NCI-H2081 (cell line): Measurements from ENCODE around the gene NELL1.

Experiments
- DNase-seq, 2 experiments: peaks; one replicate each; lab custom pipeline; 2025; lab: John Stamatoyannopoulos, UW

NELL1 gene

DNA sequence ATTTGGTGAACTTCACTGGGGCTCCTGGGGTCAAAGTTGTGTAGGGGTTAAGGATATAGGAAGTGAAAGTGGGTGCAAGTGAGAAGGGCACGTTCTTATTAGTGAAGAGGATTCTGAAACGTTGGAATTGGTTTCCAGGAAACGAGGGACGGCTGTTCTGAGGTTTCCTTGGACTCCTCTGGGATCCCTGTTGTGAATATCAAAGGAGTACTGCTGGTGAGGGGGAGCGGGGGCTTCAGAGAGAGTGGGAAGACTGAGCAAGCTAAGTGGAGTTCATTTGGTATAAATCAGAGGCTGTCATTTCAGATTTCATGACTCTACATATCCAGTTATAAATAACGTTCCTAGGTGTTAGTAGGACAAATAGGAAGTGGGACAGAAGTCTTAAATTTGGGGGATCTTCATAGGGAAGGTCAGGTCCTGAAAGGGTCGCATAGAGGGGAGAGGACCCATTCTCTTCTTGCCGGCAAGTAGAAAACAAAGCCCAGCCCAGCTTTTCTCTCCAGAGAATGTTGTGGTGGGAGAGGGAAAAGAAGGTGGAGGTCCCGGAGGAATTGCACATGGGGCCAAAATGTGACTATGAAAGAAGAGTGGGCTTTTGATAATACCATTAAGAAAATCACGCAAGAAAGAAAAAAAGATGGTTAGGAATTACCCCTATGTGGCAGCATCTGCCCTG is 1.1 kb upstream of the NELL1 start:
- DNase-seq = no peak

DNA sequence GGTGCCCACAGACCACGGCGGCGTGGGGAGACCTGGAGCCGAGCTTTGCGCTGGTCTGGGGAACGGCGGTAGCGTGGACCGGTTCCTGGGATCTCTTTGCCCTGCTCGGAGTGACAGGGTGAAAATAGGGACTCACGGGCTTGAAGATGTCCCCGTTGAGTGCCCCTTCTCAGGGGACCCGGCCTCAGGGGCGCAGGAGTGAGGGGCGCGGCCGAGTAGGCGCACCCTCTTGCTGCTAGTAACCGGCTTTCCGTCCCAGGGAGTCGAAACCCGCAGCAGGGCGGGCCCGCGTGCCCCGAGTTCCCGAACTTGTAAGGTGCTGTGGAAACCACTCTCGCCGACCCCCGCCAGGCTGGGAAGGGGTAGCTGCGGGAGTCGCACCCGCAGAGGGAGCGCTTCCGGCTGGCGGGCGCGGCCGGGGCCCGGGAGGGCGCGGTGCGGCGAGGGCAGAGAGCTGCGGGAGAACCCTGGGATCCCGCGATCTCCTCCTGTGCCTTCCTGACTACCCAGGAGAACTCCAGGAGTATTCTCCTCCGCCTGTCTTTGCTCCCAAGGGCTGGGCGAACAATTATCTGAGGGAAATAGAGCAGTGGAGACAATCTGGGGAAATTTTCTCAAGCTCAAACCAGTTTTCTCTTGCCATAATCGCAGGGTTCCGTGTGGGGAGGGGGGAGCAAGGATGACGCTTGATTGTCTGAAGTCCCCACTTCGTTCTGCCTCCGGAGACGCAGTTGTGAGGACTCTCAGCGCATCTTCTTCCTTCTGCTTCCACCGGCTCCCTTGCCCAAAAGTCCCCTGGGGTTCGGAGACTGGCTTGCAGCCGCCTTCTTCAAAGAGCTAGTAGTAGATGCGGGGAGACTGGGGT is 666 bp downstream of the NELL1 start:
- no peak for DNase-seq

DNA sequence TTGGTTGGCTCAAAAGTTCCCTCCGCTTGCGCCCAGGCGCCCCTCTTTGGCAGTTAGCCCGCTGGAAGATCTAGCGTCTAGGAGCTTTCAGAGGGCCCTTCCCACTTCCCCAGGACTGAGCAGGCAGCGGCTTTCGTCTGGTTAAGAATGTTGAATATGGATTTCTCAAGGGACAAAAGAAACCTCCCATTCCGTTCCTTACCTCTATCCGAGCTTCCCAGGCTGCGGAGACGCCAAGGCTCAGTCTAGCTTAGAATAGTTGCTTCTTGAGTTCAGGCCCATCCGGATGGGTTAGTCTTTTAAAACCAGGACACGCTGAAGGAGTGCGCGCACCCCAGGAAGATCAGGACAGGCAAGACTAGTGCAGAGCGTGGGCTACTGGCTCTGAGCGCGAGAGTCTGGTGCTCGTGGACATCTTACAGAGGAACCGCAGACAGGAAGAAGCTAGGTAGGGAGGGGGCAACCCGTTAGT is 1.6 kb downstream of the NELL1 start:
- no peak for DNase-seq

DNA sequence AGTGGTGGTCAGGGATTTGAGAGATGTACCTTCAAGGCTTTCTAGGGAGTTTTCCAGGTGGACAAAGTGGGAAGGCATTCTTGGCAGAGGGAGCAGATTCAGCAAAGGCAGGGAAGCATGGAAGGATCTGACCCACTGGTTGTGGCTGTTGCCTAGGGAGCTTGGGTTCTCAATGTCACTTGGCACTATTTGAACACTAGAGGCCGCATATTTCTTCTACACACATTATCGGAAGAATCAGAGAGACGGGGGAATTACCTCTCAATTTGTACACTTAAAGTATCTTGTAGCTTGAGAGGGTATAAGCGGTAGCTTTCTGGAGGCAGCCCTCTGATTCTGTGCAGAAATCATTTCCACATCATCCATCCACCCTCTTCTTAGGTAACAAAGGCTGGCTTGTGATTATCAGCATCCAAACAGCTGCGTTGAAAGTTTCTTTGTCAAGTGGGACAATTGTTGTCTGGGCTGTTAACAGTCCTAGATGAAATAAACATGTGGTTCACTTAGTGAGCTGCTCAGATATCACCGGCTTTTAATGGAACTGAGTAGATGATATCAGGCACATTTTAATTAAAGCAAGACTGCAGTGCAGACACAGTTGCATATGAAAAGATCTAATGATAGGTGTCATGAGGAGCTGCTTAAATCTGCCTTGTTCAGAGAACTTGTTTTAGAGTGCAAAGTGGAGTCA is 2.6 kb downstream of the NELL1 start:
- peak; percentile 40 to 79 for DNase-seq

DNA sequence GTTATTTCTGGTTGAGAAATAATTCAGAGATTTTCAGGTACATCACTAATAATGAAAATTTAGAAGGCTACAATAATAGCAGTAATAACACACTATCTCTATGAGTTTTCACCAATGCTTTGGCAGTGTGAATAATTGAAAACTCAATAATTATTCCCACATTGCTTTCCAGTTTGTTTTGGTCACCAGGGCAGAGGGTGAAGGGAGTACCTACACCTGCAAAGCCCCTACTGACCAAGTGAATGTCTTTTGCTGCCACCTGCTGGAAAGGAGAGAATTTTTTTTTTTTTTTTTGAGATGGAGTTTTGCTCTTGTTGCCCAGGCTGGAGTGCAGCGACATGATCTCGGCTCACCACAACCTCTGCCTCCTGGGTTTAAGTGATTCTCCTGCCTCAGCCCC is 3.2 kb downstream of the NELL1 start:
- peak; percentile 22 to 50 for DNase-seq

DNA sequence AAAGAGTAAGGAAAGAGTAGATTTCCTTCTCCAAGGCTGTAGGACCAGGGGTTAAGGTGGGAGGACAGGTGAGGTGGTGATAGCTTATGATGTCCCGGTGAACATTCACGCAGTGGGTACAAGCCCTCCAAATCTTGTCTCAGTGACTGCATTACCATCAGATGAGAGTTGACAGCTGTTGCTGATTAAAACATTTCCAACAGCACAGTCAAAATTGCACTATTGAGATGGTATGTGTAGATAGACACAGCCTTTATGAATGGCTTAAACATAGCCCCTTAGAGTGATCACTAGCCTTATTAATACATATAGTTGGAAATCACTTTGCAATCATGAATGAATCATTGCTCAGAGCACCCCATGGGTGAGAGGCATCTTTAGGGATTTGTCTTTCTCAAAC is 7.3 kb downstream of the NELL1 start:
- DNase-seq = no peak

DNA sequence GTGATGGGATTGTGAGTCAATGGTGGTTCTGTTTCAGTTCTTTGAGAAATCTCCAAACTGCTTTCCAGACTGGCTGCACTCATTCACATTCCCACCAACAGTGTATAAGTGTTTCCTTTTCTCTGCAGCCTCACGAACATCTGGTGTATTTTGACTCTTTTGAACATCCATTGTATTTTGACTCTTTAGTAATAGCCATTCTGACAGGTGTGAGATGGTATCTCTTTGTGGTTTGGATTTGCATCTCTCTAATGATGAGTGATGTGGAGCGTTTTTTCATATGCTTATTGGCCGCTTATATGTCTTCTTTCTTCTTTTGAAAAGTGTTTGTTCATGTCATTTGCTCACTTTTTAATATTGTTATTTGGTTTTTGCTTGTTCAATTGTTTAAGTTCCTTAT is 19.4 kb downstream of the NELL1 start:
- no peak for DNase-seq

DNA sequence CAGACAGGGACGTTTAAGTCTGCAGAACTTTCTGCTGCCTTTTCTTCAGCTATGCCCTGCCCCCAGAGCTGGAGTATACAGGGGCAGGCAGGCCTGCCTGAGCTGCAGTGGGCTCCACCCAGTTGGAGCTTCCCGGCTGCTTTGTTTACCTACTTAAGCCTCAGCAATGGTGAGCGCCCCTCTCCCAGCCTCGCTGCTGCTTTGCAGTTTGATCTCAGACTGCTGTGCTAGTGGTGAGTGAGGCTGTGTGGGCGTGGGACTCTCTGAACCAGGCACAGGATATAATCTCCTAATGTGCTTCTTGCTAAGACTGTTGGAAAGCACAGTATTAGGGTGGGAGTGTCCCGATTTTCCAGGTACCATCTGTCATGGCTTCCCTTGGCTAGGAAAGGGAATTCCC is 38.5 kb downstream of the NELL1 start:
- DNase-seq = no peak

DNA sequence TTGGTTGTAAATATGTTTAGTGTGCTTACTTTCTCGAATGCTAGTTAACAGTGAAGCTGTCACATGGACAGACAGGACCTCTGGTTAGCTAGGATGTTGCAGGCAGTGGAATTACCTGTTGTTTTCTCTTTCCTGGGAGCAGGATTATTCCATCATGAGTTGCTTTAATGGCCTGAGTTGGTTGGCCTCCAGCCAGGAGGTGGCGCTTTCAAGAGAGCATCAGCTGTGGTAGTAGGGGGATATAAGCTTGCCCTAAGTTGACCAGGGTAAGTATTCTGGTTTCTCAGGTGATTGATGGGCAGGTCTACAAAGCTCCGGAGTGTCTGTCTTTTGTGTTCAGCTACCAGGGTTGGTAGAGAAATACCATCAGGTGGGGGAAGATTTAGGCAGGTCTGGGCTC is 43.5 kb downstream of the NELL1 start:
- DNase-seq = no peak

DNA sequence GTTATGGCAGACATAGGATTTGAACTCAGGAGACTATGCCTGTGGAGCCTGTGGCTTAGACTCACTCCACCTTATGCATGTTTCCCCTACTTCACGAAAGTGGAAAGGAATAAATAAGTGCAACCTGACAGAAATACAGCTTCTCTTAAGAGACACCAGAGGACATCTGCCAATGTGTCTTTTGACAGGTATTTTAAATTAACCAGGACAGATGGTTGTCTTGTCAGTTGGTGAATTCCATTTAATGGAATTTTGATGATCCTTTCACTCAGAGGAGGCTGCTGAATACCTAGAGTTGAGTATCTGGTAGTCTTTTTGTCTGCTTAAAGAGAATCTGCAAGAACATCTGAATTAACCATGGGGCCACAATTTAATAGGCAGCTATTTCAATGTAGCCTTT is 46.1 kb downstream of the NELL1 start:
- no peak for DNase-seq

DNA sequence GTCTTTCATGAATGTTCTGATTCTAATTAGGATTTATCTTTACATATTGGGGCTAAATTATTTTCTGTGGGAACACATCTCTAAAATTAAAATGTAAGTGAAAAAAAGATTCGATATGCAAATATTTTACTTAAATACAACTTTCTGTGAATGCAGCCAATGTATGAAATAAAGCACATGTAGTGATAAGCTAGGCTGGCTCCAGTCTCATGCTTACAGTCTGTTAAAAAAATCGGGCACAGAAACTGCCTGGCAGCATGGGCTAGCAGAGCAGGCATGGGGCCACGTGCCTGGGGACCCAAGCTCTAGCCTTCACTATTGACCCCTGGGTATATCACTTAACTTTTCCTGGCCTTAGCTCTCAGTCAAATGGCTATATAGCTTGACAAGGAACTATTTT is 46.5 kb downstream of the NELL1 start:
- DNase-seq = no peak

DNA sequence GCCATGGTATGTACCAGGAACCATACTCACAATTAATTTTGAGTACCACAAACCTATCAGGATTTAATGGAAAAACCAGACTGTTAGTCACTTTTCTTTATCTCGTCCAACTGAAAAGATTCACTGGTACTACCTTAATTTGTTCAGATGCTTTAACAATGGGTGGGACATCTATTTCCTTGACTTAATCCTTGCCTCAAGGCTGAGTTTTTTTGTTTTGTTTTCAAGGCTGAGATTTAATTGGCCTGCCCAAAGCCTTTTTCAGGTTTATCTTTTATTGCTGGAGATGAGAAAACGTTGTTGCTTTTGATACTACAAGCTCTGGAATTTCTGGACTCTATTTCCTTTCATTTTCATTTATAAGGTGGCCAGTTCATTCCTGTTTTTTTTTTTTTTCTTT is 50.4 kb downstream of the NELL1 start:
- no peak for DNase-seq

DNA sequence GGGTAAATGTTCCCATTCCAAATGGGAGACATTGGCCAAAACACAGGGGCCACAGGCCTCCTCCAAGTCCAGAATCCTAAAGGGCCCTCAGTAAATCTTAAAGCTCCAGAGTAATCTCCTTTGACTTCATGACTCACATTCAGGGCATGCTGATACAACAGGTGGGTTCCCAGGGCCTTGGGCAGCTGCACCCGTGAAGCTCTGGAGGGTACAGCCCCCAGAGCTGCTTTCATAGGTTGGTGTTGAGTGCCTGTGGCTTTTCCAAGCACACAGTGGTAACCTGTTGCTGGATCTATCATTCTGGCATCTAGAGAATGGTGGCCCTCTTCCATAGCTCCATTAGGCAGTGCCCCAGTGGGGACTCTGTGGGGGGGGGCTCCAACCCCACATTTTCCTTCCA is 54.0 kb downstream of the NELL1 start:
- DNase-seq = no peak

DNA sequence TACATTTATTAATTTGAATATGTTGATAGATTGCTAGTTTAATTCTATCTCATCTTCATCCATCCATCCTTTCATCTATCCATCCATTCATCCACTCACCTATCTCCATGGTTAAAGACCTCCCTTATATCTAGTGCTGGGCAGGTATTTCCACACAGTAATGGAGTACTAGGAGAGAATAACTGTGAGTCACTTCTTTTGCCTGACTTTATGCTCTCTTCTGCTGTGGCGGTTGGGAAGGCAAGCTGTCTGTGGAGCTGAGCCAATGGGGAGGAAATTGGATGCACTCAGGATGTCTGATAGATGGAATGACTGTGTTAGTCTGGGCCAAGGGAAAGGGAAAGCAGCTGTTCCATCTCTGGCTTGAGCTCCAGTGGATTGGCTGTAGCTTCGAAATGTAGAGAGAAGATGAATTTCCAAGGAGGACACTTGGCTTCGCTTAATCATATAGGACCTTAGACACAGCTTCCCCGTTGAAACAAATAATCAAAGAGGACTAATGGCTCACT is 60.3 kb downstream of the NELL1 start:
- DNase-seq = peak in 1 of 2 experiments; percentile 17

DNA sequence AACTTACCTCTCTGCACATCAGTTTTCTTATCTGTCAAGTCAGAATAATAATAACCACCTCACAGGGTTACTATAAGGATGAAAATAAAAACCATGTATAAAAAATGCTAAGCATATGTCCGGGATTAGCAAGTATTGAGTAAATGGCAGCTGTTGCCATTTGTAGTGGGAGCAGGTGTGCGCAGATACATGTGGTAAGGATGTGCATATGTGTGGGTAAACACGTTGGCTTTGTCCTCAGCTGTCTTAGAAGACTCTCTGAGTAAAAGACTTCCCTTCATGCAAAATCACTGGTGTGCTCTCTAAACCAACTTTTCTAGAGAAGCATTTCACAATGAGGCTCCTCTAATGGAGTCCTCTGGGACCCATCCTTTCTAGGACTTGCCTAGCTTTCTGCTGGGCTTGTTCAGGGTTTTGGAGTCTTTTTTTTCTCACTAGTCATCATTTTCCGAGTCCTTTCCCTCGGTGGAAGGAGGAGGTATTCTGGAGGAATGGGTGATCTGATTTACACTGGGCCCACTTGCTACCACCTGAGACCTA is 62.4 kb downstream of the NELL1 start:
- no peak for DNase-seq

DNA sequence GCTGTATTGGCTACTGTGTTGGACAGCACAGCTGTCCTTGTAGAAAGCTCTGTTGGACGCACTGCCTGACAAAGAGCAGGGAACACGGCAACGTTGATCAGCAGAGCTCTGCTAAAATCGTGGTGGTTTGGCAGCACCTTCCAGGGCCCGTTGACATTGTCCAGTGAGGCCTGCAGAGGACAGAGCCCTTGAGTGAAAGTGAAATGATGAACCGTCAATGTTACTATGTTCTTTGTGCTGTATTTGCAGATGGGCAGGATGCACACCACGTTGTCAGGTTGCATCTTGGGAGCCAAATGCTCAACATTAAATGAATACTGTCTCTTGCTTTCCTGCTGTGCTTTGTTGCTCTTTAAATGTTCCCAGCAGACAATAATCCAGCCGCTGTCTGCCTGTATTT is 69.7 kb downstream of the NELL1 start:
- DNase-seq = peak; percentile 23 to 38

DNA sequence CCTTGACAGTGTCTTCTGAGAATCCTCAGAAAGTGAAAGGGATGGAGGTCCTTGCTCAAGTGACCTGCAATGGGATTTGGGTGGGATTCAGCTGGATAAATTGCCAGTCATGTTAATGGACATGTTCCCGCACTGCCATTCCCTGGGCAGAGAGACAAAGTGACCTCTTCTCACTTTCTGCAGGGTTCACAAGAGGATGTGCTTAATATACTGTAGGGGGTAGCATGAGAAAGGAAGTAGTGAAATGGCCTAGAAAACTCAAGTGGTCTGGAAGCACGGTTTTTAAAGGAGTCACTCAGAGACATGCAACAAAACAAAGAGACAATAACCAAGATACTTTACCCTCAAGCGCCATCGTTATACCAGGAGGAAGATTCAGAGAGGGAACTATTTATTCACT is 70.2 kb downstream of the NELL1 start:
- peak in 1 of 2 experiments; percentile 30 for DNase-seq

DNA sequence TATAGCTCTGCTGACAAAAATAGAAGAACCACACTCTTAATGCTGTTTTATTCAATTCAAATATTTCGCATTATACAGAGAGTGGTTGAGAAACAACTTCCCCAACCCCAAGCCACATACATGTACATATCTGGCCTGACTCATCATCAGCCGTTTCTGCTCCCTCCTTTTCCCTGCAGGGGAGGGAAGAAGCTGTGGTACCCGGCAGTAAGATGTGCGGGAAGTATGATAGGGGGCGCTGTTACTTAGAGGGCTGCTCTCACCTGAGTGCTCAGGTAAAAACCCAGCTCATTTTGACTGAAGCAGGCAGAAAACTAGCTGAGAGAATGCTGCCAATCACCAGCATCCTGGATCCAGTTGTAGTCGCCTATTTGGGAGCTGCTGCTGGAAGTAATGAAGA is 85.5 kb downstream of the NELL1 start:
- peak; percentile 19 to 54 for DNase-seq

DNA sequence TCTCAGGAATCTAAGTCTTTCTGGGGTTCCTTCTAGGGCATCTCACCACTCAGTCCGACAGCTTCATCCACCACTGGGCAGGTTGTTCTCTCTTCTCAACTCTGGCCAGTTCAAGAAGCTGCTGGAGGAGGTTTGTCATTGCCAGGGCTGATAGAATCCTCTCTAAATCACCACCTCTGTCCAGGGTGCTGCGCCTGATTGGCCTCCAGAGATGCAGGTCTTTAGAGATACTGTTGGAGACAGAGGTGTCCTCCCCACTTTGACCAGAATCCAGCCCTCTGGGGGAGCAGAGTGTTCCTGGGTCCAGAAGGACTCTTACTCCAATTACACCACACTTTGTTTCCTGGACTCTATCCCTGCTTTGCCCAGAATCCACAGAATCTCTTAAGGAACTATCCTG is 90.2 kb downstream of the NELL1 start:
- no peak for DNase-seq

DNA sequence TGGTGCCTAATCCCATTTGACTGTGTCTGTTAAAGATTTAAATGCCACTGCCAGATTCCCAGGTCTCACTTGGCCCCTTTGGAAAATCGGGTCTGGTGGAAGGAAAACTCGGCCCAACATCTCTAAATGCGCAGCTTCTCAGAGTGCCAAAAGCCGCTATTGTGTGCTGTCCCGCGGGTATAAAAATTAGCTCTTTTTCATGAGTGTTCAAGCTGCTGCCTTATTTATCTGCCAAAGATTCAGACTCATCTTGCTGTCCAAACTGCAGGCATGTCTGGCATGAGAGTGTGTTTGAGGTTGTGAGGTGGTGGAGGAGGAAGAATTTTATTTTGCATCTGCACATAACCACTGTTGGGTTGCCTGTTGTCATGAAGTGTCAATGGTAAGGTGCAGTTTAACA is 91.4 kb downstream of the NELL1 start:
- no peak for DNase-seq

DNA sequence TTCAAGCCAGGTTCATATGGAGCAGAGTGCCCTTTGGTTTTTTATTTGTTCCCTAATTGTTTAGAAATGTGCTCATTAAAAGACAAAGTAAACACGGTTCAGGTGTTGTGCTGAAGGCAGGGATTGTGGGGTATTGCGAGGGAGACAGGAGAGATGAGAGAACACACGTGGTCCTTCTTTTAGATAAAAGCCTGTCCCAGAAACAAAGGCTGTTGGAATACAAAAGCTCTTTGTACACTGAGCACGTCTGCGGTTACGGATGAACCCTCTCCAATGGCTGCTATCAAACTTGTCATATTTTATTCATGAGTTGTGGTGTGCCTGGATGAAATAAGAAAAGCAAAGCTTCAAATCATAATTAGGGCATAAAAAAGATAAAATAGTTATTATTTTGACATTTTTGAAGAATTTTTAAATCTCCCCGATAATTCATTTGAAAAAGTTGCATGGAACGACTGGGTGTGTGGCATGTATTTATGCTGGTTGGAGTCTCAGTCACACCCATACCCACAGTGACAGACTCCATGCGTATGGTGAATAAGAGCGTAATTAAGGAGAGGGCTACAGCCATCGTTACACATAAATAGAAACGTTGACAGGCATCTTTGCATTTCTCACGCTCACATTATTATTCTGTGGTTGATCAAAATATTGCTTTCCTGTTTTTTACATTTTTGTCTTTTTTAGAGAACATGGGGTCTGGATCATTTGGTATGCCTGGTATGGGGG is 92.9 kb downstream of the NELL1 start:
- peak; percentile 56 to 81 for DNase-seq

DNA sequence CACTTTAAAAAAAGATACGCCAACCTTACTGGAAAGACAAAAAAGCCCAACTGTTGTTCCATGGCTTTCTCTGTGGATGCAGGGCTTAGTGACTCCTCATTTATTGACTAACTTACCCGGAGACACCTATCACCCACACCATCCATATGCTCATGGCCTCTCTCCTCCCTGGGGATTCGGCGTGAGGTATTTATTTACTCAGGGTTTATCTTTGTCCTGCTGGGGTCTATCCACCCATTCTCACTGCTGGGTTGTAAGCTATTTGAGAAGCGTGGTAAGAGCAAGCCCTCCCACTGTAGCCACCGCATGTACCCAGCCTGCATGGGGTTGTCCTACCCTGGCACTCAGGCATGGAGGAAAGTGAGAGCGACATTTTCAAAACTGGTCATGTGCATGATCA is 93.6 kb downstream of the NELL1 start:
- DNase-seq = no peak
